Hematopoietic multipotent progenitor cell treated with erythropoietin and hydrocortisone succinate and interleukin-3 and kit ligand, for 8 days (in vitro differentiated cells): ENCODE measurements around the gene RICTOR.
"Not testable (repeated sequence)": the region's sequence is repeated elsewhere in the genome, so short reads cannot be mapped to it uniquely, and the experiment has no call there.

Source experiments
- DNase-seq: peaks from one replicate; pipeline ENCODE4 v3.0.0-alpha.2; 2015

The RICTOR gene

GRCh38 chr5:39005566-39006232 is 68.5 kb downstream of the RICTOR start:
- peak; percentile 81 for DNase-seq

GRCh38 chr5:39001683-39002082 is 72.5 kb downstream of the RICTOR start:
- DNase-seq = no peak

GRCh38 chr5:38999037-38999436 is 75.2 kb downstream of the RICTOR start:
- no peak for DNase-seq

DNA sequence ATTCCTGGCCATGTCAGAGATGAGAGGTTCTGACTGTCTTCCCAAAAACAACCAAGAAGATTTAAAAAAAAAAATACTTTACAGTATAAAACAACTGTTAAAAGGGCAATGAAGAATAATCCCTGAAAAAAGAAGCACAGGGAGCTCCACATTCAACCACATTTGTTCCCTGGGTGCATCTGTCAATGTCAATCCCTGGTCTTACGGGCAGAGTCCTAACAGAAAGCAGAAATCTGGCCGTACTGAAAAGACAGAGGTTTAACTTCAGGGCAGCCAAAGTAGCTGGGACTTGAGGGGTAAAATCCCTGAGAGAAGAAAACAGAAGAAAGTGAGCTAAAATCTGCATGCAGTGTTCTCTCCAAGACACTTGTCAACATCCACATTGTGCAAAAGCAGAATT is 76.6 kb downstream of the RICTOR start:
- no peak for DNase-seq

GRCh38 chr5:38996123-38996522 is 78.1 kb downstream of the RICTOR start:
- no peak for DNase-seq

- DNase-seq = peak; percentile 80
Measured at GRCh38 chr5:38994324-38994927, 79.8 kb downstream of the RICTOR start.

GRCh38 chr5:38989974-38990719 is 84.1 kb downstream of the RICTOR start:
- not testable (repeated sequence) for DNase-seq

GRCh38 chr5:38985909-38986452 is 88.2 kb downstream of the RICTOR start:
- no peak for DNase-seq

GRCh38 chr5:38979535-38979934 is 94.7 kb downstream of the RICTOR start:
- DNase-seq = no peak

- DNase-seq = no peak
Measured at GRCh38 chr5:38978036-38978435, 96.2 kb downstream of the RICTOR start.

DNA sequence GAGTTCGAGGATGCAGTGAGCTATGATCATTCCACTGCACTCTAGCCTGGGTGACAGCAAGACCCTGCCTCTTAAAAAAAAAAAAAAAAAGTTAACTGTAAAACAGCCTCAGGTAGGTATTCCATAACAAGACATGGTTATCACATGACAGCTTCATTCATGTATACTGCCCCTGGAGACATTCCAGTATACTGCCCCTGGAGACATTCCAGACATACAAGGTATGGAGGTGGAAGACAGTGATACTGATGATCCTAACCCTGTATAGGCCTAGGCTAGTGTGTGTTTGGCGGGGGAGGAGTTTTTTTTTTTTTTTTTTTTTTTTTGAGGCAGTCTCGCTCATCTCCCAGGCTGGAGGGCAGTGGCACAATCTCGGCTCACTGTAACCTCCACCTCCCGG is 105.5 kb downstream of the RICTOR start:
- DNase-seq = no peak

DNA sequence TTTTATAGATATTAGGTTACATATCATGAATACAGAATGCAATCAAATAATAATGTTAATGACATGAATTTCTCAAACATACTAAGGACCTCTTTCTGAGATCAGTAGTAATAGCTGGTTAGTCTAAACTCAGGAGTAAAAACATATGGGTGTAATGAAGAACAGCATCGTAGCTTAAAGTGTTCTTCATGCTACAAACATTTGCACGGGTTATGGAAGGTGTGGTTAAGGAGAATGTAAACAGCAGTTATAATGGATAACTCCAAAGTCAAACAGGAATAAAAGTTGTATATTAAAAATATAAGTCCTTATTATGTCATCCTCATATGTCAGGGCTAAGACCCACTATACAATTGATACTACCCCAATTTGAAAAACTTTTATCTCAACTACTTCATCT is 112.5 kb downstream of the RICTOR start:
- no peak for DNase-seq

GRCh38 chr5:38953426-38954012 is 120.7 kb downstream of the RICTOR start:
- DNase-seq = no peak

DNA sequence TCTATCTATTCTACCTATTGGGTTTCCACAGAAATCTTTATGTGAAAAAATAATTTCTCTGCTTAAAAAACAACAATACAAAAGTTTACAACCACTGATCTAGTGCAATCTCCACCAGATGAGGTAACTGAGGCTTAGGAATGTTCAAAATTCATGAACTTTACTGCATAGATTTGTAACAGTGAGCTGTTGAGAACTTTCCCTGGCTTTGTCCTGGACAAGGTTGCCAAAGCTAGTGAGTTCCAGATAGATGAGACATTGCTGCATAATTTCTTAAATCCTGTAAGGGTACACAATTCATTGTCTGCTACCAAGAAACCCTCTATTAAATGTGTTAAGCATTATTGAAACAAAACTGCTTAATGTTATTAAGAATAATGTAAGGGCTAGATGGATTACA is 125.7 kb downstream of the RICTOR start:
- DNase-seq = no peak

DNA sequence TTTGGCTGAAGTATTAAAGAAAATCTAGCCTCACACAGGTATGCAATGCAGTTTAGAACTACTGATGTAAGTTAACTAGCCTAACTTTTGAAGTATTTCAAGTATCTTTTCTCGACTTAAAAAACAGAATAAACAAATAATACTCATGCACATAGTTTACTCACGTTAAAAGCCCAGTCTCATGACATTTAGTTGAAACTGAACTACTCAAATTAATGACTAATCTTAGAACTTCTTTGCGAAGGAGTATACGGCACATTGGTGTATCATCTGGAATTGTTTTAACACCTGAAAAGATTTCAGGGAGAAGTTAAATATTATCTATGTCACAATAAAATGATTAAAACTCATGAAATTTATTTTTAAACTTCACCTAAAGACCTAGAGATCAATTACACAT is 129.9 kb downstream of the RICTOR start:
- no peak for DNase-seq

DNA sequence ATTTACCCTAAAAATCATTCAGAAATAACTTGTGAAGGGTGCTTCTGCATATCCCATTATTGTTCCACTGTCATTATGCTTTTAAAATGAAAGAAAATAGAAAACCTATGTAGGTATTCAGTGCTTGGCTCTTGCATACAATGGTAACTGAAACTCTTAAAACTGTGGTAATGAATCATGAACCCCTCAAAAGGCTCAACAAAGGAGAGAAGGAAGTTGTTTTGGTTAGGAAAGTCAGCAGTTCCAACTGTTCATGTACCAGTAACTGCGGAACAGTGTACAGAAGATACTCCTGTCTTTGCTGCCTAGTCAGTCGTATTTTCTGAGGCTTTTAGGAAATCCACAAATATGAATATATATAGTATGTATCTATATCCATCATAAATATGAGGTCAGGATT is 132.3 kb downstream of the RICTOR start:
- DNase-seq = no peak

DNA sequence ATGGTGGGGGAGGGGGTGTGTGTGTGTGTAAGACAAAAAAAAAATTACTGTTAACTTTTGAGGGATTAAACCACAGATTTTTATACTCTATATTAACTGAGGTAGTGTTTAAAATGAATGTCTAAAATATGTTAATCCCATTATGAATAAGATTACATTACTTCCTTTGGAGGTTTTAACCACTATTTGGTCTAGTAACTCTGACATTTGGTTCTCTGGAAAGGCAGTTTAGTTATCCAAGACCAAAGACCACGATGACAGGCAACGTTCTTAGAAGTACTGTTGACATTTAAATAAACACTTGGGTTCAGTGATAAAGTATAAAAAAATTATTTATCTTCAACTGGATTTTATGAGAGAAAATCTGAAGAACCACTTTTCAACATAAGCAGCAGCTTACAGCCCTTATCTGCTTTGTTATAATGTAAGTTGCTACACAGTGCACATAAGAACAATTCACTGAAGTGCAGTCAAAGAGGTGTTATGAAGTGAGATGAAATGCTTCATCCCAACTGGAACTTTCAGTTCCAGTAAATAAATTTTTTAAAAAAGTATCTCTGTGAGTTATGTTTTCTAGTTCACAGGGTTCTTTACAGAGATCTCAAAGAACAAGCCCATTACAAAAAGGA is 133.9 kb downstream of the RICTOR start:
- no peak for DNase-seq

GRCh38 chr5:38938973-38939372 is 135.2 kb downstream of the RICTOR start:
- no peak for DNase-seq

GRCh38 chr5:38938424-38938823 is 135.8 kb downstream of the RICTOR start:
- no peak for DNase-seq

DNA sequence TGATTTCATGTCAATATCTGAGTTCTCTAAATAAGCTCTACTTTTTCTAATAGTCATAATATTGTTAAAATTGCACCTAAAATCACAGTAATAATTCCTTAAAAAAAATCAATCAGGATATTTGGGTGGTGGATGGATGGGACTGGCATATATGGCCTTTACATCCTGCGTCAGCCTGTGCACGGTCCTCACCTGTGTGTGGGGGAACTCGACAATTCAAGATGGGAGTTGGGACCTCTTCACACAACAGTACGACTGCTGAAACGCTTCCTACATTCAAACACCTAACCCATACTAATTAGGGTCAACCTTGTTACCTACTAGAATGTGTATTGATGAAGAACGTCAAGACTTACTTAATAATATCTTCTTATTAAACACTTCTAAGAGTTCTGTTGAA is 137.9 kb downstream of the RICTOR start:
- DNase-seq = no peak

DNA sequence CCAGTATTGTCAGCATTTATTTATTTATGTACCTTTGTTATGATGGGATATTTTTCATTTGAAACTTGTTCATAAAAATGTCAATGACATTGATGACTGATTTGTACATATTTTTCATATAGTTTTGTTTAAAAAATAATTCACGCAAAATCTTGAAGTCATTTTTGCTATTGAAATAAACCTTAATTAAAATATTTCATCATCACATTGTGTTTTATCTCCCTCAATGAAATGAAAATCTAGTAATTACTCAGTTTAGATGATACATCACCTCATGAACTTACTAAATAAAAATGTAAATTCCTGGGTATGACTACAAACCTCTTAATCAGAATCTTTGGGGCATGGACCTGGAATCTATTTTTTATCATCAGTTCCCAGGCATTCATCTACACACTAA is 138.8 kb downstream of the RICTOR start:
- DNase-seq = no peak

DNA sequence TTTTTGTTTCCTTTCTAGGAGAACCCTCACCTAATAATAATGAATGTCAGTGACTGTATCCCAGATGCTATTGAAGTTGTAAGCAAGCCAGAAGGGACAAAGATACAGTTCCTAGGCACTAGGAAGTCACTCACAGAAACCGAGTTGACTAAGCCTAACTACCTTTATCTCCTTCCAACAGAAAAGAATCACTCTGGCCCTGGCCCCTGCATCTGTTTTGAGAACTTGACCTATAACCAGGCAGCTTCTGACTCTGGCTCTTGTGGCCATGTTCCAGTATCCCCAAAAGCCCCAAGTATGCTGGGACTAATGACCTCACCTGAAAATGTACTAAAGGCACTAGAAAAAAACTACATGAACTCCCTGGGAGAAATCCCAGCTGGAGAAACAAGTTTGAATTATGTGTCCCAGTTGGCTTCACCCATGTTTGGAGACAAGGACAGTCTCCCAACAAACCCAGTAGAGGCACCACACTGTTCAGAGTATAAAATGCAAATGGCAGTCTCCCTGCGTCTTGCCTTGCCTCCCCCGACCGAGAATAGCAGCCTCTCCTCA is 141.3 kb downstream of the RICTOR start:
- DNase-seq = no peak

DNA sequence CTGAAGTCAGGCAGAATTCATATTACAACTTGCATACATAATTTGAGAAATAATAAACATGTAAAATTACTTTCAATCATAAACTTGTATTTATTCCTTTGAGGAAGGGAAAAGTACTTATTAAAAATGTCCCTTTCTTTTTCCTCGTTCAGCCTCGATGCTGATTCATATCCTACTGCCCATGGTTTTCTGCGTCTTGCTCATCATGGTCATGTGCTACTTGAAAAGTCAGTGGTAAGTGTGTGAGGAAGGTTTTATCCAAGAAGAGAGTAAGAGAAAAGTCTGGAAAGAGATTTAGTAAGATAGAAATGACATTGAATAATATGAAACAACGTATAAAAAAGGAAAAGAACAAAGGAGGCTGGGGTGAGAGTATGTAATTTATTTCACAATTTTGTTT is 142.5 kb downstream of the RICTOR start:
- no peak for DNase-seq
